KMS-11 (cell line): ENCODE measurements around the gene ZBTB24.

Experiments used
- H2AFZ ChIP-seq: fragments of 200-600 bp; sonication (generic); 2 replicates; pipeline ENCODE4 v1.6.1; 2016; ENCODE audit warnings: antibody characterized with exemption, mixed run types, low read depth
- H3K27ac ChIP-seq: fragments of 200-600 bp; sonication (generic); 2 replicates; pipeline ENCODE4 v1.6.1; 2016; ENCODE audit warnings: mild to moderate bottlenecking, mixed run types
- H3K27me3 ChIP-seq: fragments of 200-600 bp; sonication (generic); 2 replicates; pipeline ENCODE4 v1.6.1; 2017; ENCODE audit warnings: mild to moderate bottlenecking, low read depth, mixed run types, moderate library complexity; ENCODE audit not compliant: insufficient read depth
- H3K36me3 ChIP-seq: fragments of 200-600 bp; sonication (generic); 2 replicates; pipeline ENCODE4 v1.6.1; 2017; ENCODE audit warnings: mild to moderate bottlenecking, mixed run types; ENCODE audit not compliant: insufficient read depth
- H3K4me1 ChIP-seq: fragments of 200-600 bp; sonication (generic); 2 replicates; pipeline ENCODE4 v1.6.1; 2016; ENCODE audit warnings: mild to moderate bottlenecking, low read depth, mixed run types; ENCODE audit not compliant: poor library complexity, severe bottlenecking
- H3K4me2 ChIP-seq: fragments of 200-600 bp; sonication (generic); 2 replicates; pipeline ENCODE4 v1.7.0; 2016; ENCODE audit warnings: mild to moderate bottlenecking, mixed run types
- H3K4me3 ChIP-seq: fragments of 200-600 bp; sonication (generic); IDR thresholded peaks from 2 replicates; pipeline ENCODE4 v1.6.1; 2017; ENCODE audit warnings: low read depth, low read length, mixed read lengths; ENCODE audit not compliant: insufficient read depth
- H3K79me2 ChIP-seq: fragments of 200-600 bp; sonication (generic); 2 replicates; pipeline ENCODE4 v1.6.1; 2016; ENCODE audit warnings: low read depth, mixed run types; ENCODE audit not compliant: insufficient read depth
- H3K9ac ChIP-seq: fragments of 200-600 bp; sonication (generic); 2 replicates; pipeline ENCODE4 v1.6.1; 2016; ENCODE audit warnings: mild to moderate bottlenecking, mixed run types
- H4K20me1 ChIP-seq: fragments of 200-600 bp; sonication (generic); 2 replicates; pipeline ENCODE4 v1.6.1; 2016; ENCODE audit warnings: mild to moderate bottlenecking, mixed run types; ENCODE audit not compliant: insufficient read depth
- TF ChIP-seq, protein P1 (sequence below): fragments of 200-600 bp; sonication (generic); conservative IDR thresholded peaks from 2 replicates; pipeline ENCODE4 v1.6.1; 2017; ENCODE audit warnings: low read depth, mild to moderate bottlenecking, antibody characterized with exemption, low read length, moderate library complexity, mixed read lengths

The ZBTB24 gene

DNA sequence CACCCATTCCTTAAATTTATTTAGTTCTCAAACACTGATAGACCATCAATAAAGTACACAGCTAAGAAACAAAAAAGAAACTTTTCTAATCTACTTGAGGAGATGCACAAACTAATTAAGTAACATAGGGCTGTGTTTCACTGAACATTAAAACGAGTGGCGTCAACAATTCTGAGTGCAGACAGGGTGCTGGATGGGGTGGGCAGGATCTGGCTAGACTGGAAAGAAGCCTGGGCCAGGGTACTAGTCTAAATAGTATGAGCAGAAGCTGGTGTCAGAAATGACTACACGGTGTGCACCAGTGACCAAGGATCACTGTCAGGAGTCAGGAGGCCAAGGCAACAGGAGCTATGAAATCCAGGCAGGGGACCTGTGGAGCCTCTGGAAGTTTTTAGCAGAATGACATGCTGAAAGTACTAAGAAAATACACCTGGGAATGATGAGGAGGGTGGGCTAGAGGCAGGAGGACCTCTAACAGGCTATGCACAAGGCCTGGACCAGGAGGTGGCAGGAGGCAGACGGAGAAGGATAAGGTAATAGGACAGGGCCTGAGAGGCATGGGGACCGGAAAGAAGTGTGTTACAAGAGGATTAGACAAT lies 13.3 kb downstream of the ZBTB24 start:
- Histone ChIP-seq H2AFZ (no peak overlapping the region), H3K27me3 (no peaks in the 10 kb centered on the region), H3K4me2 (no peak overlapping the region), H3K9ac (no peak overlapping the region), H4K20me1 (no peaks in the 10 kb centered on the region), H3K4me1 (no peaks in the 10 kb centered on the region), H3K79me2 (no peaks in the 10 kb centered on the region), H3K27ac (no peak overlapping the region), H3K36me3 (no peaks in the 10 kb centered on the region), H3K4me3 (no peak overlapping the region)
- TF ChIP-seq, protein P1, sequence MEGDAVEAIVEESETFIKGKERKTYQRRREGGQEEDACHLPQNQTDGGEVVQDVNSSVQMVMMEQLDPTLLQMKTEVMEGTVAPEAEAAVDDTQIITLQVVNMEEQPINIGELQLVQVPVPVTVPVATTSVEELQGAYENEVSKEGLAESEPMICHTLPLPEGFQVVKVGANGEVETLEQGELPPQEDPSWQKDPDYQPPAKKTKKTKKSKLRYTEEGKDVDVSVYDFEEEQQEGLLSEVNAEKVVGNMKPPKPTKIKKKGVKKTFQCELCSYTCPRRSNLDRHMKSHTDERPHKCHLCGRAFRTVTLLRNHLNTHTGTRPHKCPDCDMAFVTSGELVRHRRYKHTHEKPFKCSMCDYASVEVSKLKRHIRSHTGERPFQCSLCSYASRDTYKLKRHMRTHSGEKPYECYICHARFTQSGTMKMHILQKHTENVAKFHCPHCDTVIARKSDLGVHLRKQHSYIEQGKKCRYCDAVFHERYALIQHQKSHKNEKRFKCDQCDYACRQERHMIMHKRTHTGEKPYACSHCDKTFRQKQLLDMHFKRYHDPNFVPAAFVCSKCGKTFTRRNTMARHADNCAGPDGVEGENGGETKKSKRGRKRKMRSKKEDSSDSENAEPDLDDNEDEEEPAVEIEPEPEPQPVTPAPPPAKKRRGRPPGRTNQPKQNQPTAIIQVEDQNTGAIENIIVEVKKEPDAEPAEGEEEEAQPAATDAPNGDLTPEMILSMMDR, result no peak

GRCh38 chr6:109467696-109468095 lies 15.3 kb downstream of the ZBTB24 start:
- no peak overlapping the region for H3K9ac ChIP-seq
- TF ChIP-seq, protein P1, result no peak
- no peak overlapping the region for H2AFZ ChIP-seq
- no peak overlapping the region for H3K27ac ChIP-seq
- H3K79me2 ChIP-seq, result no peaks in the 10 kb centered on the region
- no peaks in the 10 kb centered on the region for H4K20me1 ChIP-seq
- H3K27me3 ChIP-seq, result no peaks in the 10 kb centered on the region
- no peak overlapping the region for H3K4me2 ChIP-seq
- H3K36me3 ChIP-seq, result no peaks in the 10 kb centered on the region
- no peak overlapping the region for H3K4me3 ChIP-seq
- H3K4me1 ChIP-seq, result peaks cover under 1% of the 10 kb centered on the region

- no peaks in the 10 kb centered on the region for H3K36me3 ChIP-seq
- H3K4me1 ChIP-seq, result peaks cover 4% of the 10 kb centered on the region
- H2AFZ ChIP-seq, result no peak overlapping the region
- no peak overlapping the region for H3K9ac ChIP-seq
- H4K20me1 ChIP-seq, result no peaks in the 10 kb centered on the region
- no peaks in the 10 kb centered on the region for H3K27me3 ChIP-seq
- TF ChIP-seq, protein P1, result no peak
- H3K79me2 ChIP-seq, result no peaks in the 10 kb centered on the region
- H3K27ac ChIP-seq, result no peak overlapping the region
- H3K4me3 ChIP-seq, result no peak overlapping the region
- H3K4me2 ChIP-seq, result no peak overlapping the region
Measured at GRCh38 chr6:109466212-109466923, 16.7 kb downstream of the ZBTB24 start.

- Histone ChIP-seq H3K4me1 (peaks cover 6% of the 10 kb centered on the region), H4K20me1 (no peaks in the 10 kb centered on the region), H3K4me2 (no peak overlapping the region), H3K27me3 (no peaks in the 10 kb centered on the region), H3K4me3 (no peak overlapping the region), H2AFZ (no peak overlapping the region), H3K79me2 (no peaks in the 10 kb centered on the region), H3K36me3 (no peaks in the 10 kb centered on the region), H3K9ac (no peak overlapping the region), H3K27ac (no peak overlapping the region)
- TF ChIP-seq, protein P1, result no peak
Measured at GRCh38 chr6:109465772-109466171, 17.2 kb downstream of the ZBTB24 start.
